ENCODE data around the gene BFSP2.

The BFSP2 gene

GRCh38 chr3:133486658-133487057, 86.8 kb downstream of the BFSP2 start:
- TF ChIP-seq CTCF (conservative IDR thresholded peaks at IDR 0.05; ENCODE audit: low read depth), result no peak
- H3K27ac ChIP-seq, result no peak overlapping the region
- DNase-seq (ENCODE audit: low spot score), result no peak
- ChIA-PET CTCF (interaction anchor here (0.6 kb wide), 1 partner anchor 51 kb away, joined by 3 read pairs; no protein-coding TSS in a partner anchor), POLR2A (ENCODE audit: low non-redundant PET) (interaction anchor here (0.6 kb wide), 1 partner anchor 25 kb away, joined by 5 read pairs; no protein-coding TSS in a partner anchor)

GRCh38 chr3:133487204-133487603, 87.3 kb downstream of the BFSP2 start:
- ChIA-PET POLR2A (ENCODE audit: low non-redundant PET) (no interaction called here), CTCF (interaction anchor here (0.6 kb wide), 1 partner anchor 348 kb away, joined by 4 read pairs; no protein-coding TSS in a partner anchor)
- TF ChIP-seq CTCF (conservative IDR thresholded peaks at IDR 0.05; ENCODE audit: low read depth), result no peak
- no peak for DNase-seq (ENCODE audit: low spot score)
- no peak overlapping the region for H3K27ac ChIP-seq

- POLR2A ChIA-PET (ENCODE audit: low non-redundant PET), result no interaction called here
- TF ChIP-seq CTCF (conservative IDR thresholded peaks at IDR 0.05; ENCODE audit: low read depth), result peak; percentile 37
- no peak overlapping the region for H3K27ac ChIP-seq
- peak; percentile 34 for DNase-seq (ENCODE audit: low spot score)
- CTCF ChIA-PET, result interaction anchor here (0.7 kb wide), 1 partner anchor 16 kb away, joined by 3 read pairs; no protein-coding TSS in a partner anchor
These were observed 88.2 kb downstream of the BFSP2 start for GRCh38 chr3:133487920-133488540.

- peak; percentile 34 for DNase-seq (ENCODE audit: low spot score)
- ChIA-PET CTCF (interaction anchor here (0.7 kb wide), 1 partner anchor 15 kb away, joined by 3 read pairs; no protein-coding TSS in a partner anchor), POLR2A (ENCODE audit: low non-redundant PET) (no interaction called here)
- no peak overlapping the region for H3K27ac ChIP-seq
- no peak for TF ChIP-seq CTCF (conservative IDR thresholded peaks at IDR 0.05; ENCODE audit: low read depth)
These were observed 89.0 kb downstream of the BFSP2 start for GRCh38 chr3:133488785-133489367.

- TF ChIP-seq CTCF (conservative IDR thresholded peaks at IDR 0.05; ENCODE audit: low read depth), result no peak
- ChIA-PET CTCF (no interaction called here), POLR2A (ENCODE audit: low non-redundant PET) (no interaction called here)
- DNase-seq (ENCODE audit: low spot score), result no peak
- no peak overlapping the region for H3K27ac ChIP-seq
These were observed 89.7 kb downstream of the BFSP2 start for GRCh38 chr3:133489466-133490085.

- ChIA-PET POLR2A (ENCODE audit: low non-redundant PET) (no interaction called here), CTCF (no interaction called here)
- TF ChIP-seq CTCF (conservative IDR thresholded peaks at IDR 0.05; ENCODE audit: low read depth), result no peak
- no peak for DNase-seq (ENCODE audit: low spot score)
- H3K27ac ChIP-seq, result no peak overlapping the region
These were observed 90.9 kb downstream of the BFSP2 start for GRCh38 chr3:133490468-133491351.
